Panc1 (cell line): Measurements from ENCODE around the gene BACH2.

Source experiments
- POLR2AphosphoS5 ChIP-seq: IDR thresholded peaks from 2 replicates; pipeline ENCODE4 v1.6.1; 2012; ENCODE audit warnings: mild to moderate bottlenecking, low read depth, low read length, moderate library complexity
- SIN3A ChIP-seq: IDR thresholded peaks from 2 replicates; pipeline ENCODE4 v1.6.1; 2012; ENCODE audit warnings: low read depth, mild to moderate bottlenecking, low read length, moderate library complexity, borderline replicate concordance; ENCODE audit not compliant: insufficient read depth
- TF ChIP-seq, protein P1 (sequence below): fragments of 450-650 bp; IDR thresholded peaks from 2 replicates; pipeline ENCODE4 v1.5.1; 2017; ENCODE audit warnings: mild to moderate bottlenecking
- TF ChIP-seq, protein P2 (sequence below), 2 experiments: IDR thresholded peaks; 2 replicates each; pipeline ENCODE4 v1.6.1; 2011 to 2012; ENCODE audit warnings: low read depth in 2 of 2, control low read depth in 1 of 2, low read length in 1 of 2, mild to moderate bottlenecking in 1 of 2, moderate library complexity in 1 of 2; ENCODE audit not compliant: insufficient read depth in 1 of 2

DNA sequence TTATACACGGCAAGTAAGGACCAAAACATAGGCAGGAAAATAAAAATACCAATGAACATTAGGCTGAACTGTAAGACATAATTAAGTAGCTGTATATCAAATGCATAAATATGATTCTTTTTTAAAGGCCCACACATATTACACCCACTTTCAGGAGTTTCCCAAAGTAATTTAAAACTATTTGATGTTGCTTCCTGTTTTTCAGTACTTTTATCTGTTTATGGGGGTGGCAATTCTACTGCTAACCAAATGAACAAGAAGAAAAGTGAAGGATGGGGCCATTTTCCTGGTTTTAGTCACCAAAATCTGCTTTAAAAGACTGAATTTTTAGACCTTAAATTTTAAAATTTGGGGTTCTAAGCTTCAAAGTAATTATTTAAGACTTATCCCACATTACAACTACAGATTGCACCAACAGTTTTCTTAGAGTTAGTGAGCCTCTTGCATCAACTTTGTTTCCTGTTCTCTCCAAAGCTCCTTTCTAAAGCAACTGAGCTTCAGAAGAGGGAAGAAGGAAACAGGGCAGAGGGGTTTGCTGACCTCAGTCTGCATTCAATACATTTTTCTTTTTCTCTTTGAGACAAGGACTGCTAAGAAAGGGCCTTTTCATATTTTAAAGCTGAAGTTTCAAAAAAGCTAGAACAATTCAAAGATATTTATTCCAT is 191.0 kb downstream of the BACH2 start:
- TF ChIP-seq, protein P1, sequence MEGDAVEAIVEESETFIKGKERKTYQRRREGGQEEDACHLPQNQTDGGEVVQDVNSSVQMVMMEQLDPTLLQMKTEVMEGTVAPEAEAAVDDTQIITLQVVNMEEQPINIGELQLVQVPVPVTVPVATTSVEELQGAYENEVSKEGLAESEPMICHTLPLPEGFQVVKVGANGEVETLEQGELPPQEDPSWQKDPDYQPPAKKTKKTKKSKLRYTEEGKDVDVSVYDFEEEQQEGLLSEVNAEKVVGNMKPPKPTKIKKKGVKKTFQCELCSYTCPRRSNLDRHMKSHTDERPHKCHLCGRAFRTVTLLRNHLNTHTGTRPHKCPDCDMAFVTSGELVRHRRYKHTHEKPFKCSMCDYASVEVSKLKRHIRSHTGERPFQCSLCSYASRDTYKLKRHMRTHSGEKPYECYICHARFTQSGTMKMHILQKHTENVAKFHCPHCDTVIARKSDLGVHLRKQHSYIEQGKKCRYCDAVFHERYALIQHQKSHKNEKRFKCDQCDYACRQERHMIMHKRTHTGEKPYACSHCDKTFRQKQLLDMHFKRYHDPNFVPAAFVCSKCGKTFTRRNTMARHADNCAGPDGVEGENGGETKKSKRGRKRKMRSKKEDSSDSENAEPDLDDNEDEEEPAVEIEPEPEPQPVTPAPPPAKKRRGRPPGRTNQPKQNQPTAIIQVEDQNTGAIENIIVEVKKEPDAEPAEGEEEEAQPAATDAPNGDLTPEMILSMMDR: no peak
- TF ChIP-seq POLR2AphosphoS5 (no peak), SIN3A (no peak)
- TF ChIP-seq, protein P2, sequence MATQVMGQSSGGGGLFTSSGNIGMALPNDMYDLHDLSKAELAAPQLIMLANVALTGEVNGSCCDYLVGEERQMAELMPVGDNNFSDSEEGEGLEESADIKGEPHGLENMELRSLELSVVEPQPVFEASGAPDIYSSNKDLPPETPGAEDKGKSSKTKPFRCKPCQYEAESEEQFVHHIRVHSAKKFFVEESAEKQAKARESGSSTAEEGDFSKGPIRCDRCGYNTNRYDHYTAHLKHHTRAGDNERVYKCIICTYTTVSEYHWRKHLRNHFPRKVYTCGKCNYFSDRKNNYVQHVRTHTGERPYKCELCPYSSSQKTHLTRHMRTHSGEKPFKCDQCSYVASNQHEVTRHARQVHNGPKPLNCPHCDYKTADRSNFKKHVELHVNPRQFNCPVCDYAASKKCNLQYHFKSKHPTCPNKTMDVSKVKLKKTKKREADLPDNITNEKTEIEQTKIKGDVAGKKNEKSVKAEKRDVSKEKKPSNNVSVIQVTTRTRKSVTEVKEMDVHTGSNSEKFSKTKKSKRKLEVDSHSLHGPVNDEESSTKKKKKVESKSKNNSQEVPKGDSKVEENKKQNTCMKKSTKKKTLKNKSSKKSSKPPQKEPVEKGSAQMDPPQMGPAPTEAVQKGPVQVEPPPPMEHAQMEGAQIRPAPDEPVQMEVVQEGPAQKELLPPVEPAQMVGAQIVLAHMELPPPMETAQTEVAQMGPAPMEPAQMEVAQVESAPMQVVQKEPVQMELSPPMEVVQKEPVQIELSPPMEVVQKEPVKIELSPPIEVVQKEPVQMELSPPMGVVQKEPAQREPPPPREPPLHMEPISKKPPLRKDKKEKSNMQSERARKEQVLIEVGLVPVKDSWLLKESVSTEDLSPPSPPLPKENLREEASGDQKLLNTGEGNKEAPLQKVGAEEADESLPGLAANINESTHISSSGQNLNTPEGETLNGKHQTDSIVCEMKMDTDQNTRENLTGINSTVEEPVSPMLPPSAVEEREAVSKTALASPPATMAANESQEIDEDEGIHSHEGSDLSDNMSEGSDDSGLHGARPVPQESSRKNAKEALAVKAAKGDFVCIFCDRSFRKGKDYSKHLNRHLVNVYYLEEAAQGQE (IDR thresholded peaks at IDR 0.05; ENCODE audit: insufficient read depth in 1 of 2, low read depth in 2 of 2, low read length in 1 of 2): no peak
